Measurements from ENCODE around the gene DTX4. TPM values are rescaled to one million over a fixed set of nuclear protein-coding genes. Genes with fewer than 3 reads are reported as not detected.

DTX4 gene
- total RNA-seq, 6 donors from 2014 or later: 33.4 to 58.7 (median 48.5) TPM

- TF ChIP-seq EP300 (IDR thresholded peaks at IDR 0.05) (no peak), POLR2AphosphoS5 (IDR thresholded peaks at IDR 0.05) (no peak), POLR2A (IDR thresholded peaks at IDR 0.05) (no peak), CTCF (IDR thresholded peaks at IDR 0.05) (no peak)
- no peaks in the 10 kb centered on the region for H3K9me3 ChIP-seq
- WGBS, 2 donors: 96 to 98% methylated on average over 19 to 33 of the region's 33 CpGs
- DNase-seq: peak in 1 of 2 donors; percentile 79
- H3K4me3 ChIP-seq: no peak overlapping the region
- no peaks in the 10 kb centered on the region for H3K27me3 ChIP-seq
- H3K36me3 ChIP-seq: peaks cover 0 to 9% (median 0%) of the 10 kb centered on the region in 4 donors
- H3K27ac ChIP-seq: peak overlapping the region in 2 of 4 donors; percentile 10 to 53
- H3K4me1 ChIP-seq: peaks cover 25 to 33% (median 30%) of the 10 kb centered on the region in 4 donors
- no peak for ATAC-seq (ENCODE audit: low FRiP score in 2 of 2)
Observed at GRCh38 chr11:59181746-59182456, 10.0 kb downstream of the DTX4 start.

- no peak for DNase-seq
- no peaks in the 10 kb centered on the region for H3K9me3 ChIP-seq
- peak in 4 of 6 experiments; percentile 26 to 48 (median 43) for TF ChIP-seq CTCF (IDR thresholded peaks at IDR 0.05)
- no peak for TF ChIP-seq POLR2AphosphoS5 (IDR thresholded peaks at IDR 0.05)
- peaks cover 32 to 40% (median 33%) of the 10 kb centered on the region in 4 donors for H3K4me1 ChIP-seq
- ATAC-seq (ENCODE audit: low FRiP score in 2 of 2): no peak
- peak overlapping the region in 1 of 4 donors; percentile 6 for H3K27ac ChIP-seq
- no peaks in the 10 kb centered on the region for H3K27me3 ChIP-seq
- peaks cover 0 to 9% (median 0%) of the 10 kb centered on the region in 4 donors for H3K36me3 ChIP-seq
- WGBS, 2 donors: 88 to 91% methylated on average over 3 to 4 of the region's 4 CpGs
- H3K4me3 ChIP-seq: no peak overlapping the region
Observed at GRCh38 chr11:59182457-59183151, 10.7 kb downstream of the DTX4 start.

GRCh38 chr11:59183771-59184170 lies 11.8 kb downstream of the DTX4 start:
- H3K4me3 ChIP-seq: no peak overlapping the region
- WGBS, 2 donors: 67 to 100% methylated on average over 1 of the region's 1 CpG
- peaks cover 39 to 50% (median 40%) of the 10 kb centered on the region in 4 donors for H3K4me1 ChIP-seq
- H3K36me3 ChIP-seq: peaks cover 0 to 9% (median 0%) of the 10 kb centered on the region in 4 donors
- H3K9me3 ChIP-seq: no peaks in the 10 kb centered on the region
- H3K27me3 ChIP-seq: no peaks in the 10 kb centered on the region
- peak in 1 of 2 donors; percentile 46 for TF ChIP-seq POLR2AphosphoS5 (IDR thresholded peaks at IDR 0.05)
- no peak for TF ChIP-seq EP300 (IDR thresholded peaks at IDR 0.05)
- TF ChIP-seq POLR2A (IDR thresholded peaks at IDR 0.05): no peak
- no peak for DNase-seq
- ATAC-seq (ENCODE audit: low FRiP score in 2 of 2): peak in 1 of 2 donors; percentile 22
- H3K27ac ChIP-seq: peak overlapping the region in 3 of 4 donors; percentile 73 to 82 (median 74)

GRCh38 chr11:59184691-59185339 lies 12.9 kb downstream of the DTX4 start:
- Histone ChIP-seq H3K9me3 (no peaks in the 10 kb centered on the region), H3K27ac (peak overlapping the region in 3 of 4 donors; percentile 73 to 82 (median 74)), H3K27me3 (no peaks in the 10 kb centered on the region), H3K36me3 (peaks cover 0 to 15% (median 0%) of the 10 kb centered on the region in 4 donors), H3K4me1 (peaks cover 47 to 56% (median 49%) of the 10 kb centered on the region in 4 donors), H3K4me3 (no peak overlapping the region)
- 63 to 72% methylated on average over 9 of the region's 9 CpGs for WGBS, 2 donors
- ATAC-seq (ENCODE audit: low FRiP score in 2 of 2) (no peak), DNase-seq (no peak)
- TF ChIP-seq POLR2AphosphoS5 (IDR thresholded peaks at IDR 0.05) (no peak), EP300 (IDR thresholded peaks at IDR 0.05) (no peak)

DNA sequence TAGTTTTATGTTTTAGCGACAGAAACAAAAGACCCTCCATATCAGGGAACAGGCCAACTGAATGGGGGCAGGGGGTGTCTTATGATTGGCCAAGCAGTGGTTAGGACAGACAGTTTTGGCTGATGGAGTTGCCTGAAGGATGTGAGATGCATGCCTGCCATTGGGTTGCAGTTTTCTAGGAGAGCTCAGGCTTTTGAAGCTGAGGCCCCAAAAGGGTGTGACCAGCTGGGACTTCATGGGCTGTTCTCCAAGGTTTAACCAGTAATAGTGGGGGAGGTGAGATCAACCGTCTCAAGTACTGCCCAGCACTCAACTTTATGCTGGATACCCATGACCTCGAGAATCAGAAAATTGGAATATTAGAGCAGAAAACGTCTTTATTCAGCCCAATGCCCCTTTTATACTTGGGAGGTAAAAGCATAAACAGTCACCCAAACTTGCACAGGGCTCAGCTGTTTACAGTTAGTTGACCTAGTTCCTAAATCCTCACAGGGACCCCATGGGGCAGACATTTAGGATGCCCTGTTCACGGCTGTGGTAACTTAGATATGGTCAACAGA lies 13.5 kb downstream of the DTX4 start:
- H3K9me3 ChIP-seq: no peaks in the 10 kb centered on the region
- H3K4me1 ChIP-seq: peaks cover 51 to 63% (median 55%) of the 10 kb centered on the region in 4 donors
- no peak for TF ChIP-seq POLR2AphosphoS5 (IDR thresholded peaks at IDR 0.05)
- DNase-seq: no peak
- 57 to 71% methylated on average over 4 to 5 of the region's 5 CpGs for WGBS, 2 donors
- H3K4me3 ChIP-seq: no peak overlapping the region
- peak in 1 of 2 donors; percentile 8 for ATAC-seq (ENCODE audit: low FRiP score in 2 of 2)
- H3K36me3 ChIP-seq: peaks cover 0 to 15% (median 0%) of the 10 kb centered on the region in 4 donors
- H3K27me3 ChIP-seq: no peaks in the 10 kb centered on the region
- H3K27ac ChIP-seq: peak overlapping the region; percentile 28 to 82 (median 74)

Data from upper lobe of left lung (tissue), 6 donors.